Panc1 (cell line): ENCODE measurements around the gene C11orf52. TPM values are rescaled to one million over a fixed set of nuclear protein-coding genes. Genes with fewer than 3 reads are reported as not detected.

Source experiments
- ATAC-seq: fragments of 200-7000 bp; cut with Tn5 transposase; 2 replicates; pipeline ENCODE4 v1.9.1; 2020; ENCODE audit warnings: mild to moderate bottlenecking, moderate library complexity
- BruUV-seq: library from RNA; stranded (reverse); fragments of 400-500 nt; replicated peaks from 2 replicates; lab custom pipeline; 2021; lab: Mats Ljungman, UMichigan
- CTCF ChIA-PET: fragments of 300-600 bp; sonication (Branson Sonifier 250); formaldehyde crosslinking; loops from one replicate; lab custom pipeline; 2022; ENCODE audit warnings: antibody characterized with exemption; lab: Charles Lee
- POLR2A ChIA-PET: fragments of 300-600 bp; sonication (Branson Sonifier 250); formaldehyde crosslinking; loops from one replicate; lab custom pipeline; 2022; ENCODE audit warnings: antibody characterized with exemption; lab: Charles Lee
- DNase-seq: peaks from one replicate; pipeline ENCODE4 v3.0.0-alpha.2; 2010; ENCODE audit warnings: low read depth, low spot score
- H3K27ac ChIP-seq: 2 replicates; pipeline ENCODE4 v1.5.1; 2011; ENCODE audit warnings: mild to moderate bottlenecking, low read length, inconsistent platforms
- H3K27me3 ChIP-seq: fragments of 200-500 bp; sonication (Bioruptor generic); 2 replicates; pipeline ENCODE4 v1.6.0; 2014; ENCODE audit warnings: low read length, inconsistent platforms; ENCODE audit not compliant: control insufficient read depth, insufficient read depth
- H3K36me3 ChIP-seq: fragments of 200-500 bp; sonication (Bioruptor generic); 2 replicates; pipeline ENCODE4 v1.5.1; 2014; ENCODE audit warnings: inconsistent platforms, mild to moderate bottlenecking, low read length, moderate library complexity; ENCODE audit not compliant: control insufficient read depth, insufficient read depth
- H3K4me1 ChIP-seq: 2 replicates; pipeline ENCODE4 v1.5.1; 2011; ENCODE audit warnings: inconsistent platforms, mild to moderate bottlenecking, low read length, moderate library complexity; ENCODE audit not compliant: control insufficient read depth, insufficient read depth
- H3K4me3 ChIP-seq, 2 experiments: 2 replicates each; pipeline ENCODE4 v1.5.1; 2011 to 2012; ENCODE audit warnings: low read depth in 2 of 2, low read length in 2 of 2, mild to moderate bottlenecking in 2 of 2, inconsistent platforms in 1 of 2, moderate library complexity in 1 of 2
- H3K9me3 ChIP-seq: fragments of 200-500 bp; sonication (Bioruptor generic); 2 replicates; pipeline ENCODE4 v1.5.1; 2014; ENCODE audit warnings: low read depth, mild to moderate bottlenecking, inconsistent platforms, low read length, moderate library complexity; ENCODE audit not compliant: control insufficient read depth, insufficient read depth
- CTCF ChIP-seq: fragments of 450-650 bp; IDR thresholded peaks from 2 replicates; pipeline ENCODE4 v1.5.1; 2017; ENCODE audit warnings: mild to moderate bottlenecking
- POLR2AphosphoS5 ChIP-seq: IDR thresholded peaks from 2 replicates; pipeline ENCODE4 v1.6.1; 2012; ENCODE audit warnings: mild to moderate bottlenecking, low read depth, low read length, moderate library complexity
- REST ChIP-seq, 2 experiments: IDR thresholded peaks; 2 replicates each; pipeline ENCODE4 v1.6.1; 2011 to 2012; ENCODE audit warnings: low read depth in 2 of 2, control low read depth in 1 of 2, low read length in 1 of 2, mild to moderate bottlenecking in 1 of 2, moderate library complexity in 1 of 2; ENCODE audit not compliant: insufficient read depth in 1 of 2
- SIN3A ChIP-seq: IDR thresholded peaks from 2 replicates; pipeline ENCODE4 v1.6.1; 2012; ENCODE audit warnings: low read depth, mild to moderate bottlenecking, low read length, moderate library complexity, borderline replicate concordance; ENCODE audit not compliant: insufficient read depth
- TCF7L2 ChIP-seq: IDR thresholded peaks from 2 replicates; pipeline ENCODE4 v1.6.1; 2011; ENCODE audit warnings: mild to moderate bottlenecking, low read depth, low read length, inconsistent platforms
- in situ Hi-C: cut with HindIII; loops from 2 replicates; pipeline ENCODE4 v1.10.0; 2016; ENCODE audit warnings: low sequenced_read_pairs, low pct_unique_long_range_greater_than_20kb
- intact Hi-C: fragments of 100-400 bp; cut with micrococcal nuclease; formaldehyde crosslinking; loops from one replicate; pipeline ENCODE4 v1.10.0; 2022; ENCODE audit not compliant: unreplicated experiment
- total RNA-seq: library from RNA; stranded (reverse); gene quantifications from one replicate; pipeline ENCODE4 v1.2.1, GENCODE V29; 2021; ENCODE audit not compliant: unreplicated experiment

Gene C11orf52
- total RNA-seq, 1 experiment from 2014 or later = not detected

- Histone ChIP-seq H3K4me1 (peaks cover 15% of the 10 kb centered on the region; the same call in 1 of the 2 replicates), H3K9me3 (no peaks in the 10 kb centered on the region), H3K4me3 (peak overlapping the region in 1 of 2 experiments; percentile 67; a peak in 3 of 4 replicates), H3K36me3 (no peaks in the 10 kb centered on the region), H3K27me3 (no peaks in the 10 kb centered on the region), H3K27ac (peak overlapping the region; percentile 96)
- ChIA-PET CTCF (no interaction called here), POLR2A (no interaction called here)
- TF ChIP-seq TCF7L2 (no peak), POLR2AphosphoS5 (no peak), REST (IDR thresholded peaks at IDR 0.05; ENCODE audit: insufficient read depth in 1 of 2, low read depth in 2 of 2, low read length in 1 of 2) (no peak), CTCF (no peak), SIN3A (no peak)
- intact Hi-C loops = no loop called here
- DNase-seq (no peak), ATAC-seq (no peak)
- in situ Hi-C loops = no loop called here
- BruUV-seq = no TSS peak
Measured at GRCh38 chr11:111925953-111926352, 7.2 kb downstream of the C11orf52 start.

- ChIA-PET POLR2A (interaction anchor here (0.6 to 1.2 kb wide), 9 partner anchors 9 to 237 kb away, joined by 3 to 6 read pairs (median 3); partner anchors contain the start of genes ALG9 and IL18), CTCF (interaction anchor here (0.5 to 1.0 kb wide), 3 partner anchors 55 to 221 kb away, joined by 3 to 7 read pairs (median 6); no protein-coding TSS in a partner anchor)
- Histone ChIP-seq H3K4me1 (peaks cover 15% of the 10 kb centered on the region; the same call in 1 of the 2 replicates), H3K27me3 (no peaks in the 10 kb centered on the region), H3K27ac (peak overlapping the region; percentile 96), H3K9me3 (no peaks in the 10 kb centered on the region), H3K36me3 (no peaks in the 10 kb centered on the region), H3K4me3 (peak overlapping the region; percentile 57 to 81)
- no TSS peak for BruUV-seq
- TF ChIP-seq TCF7L2 (no peak), SIN3A (peak; percentile 87; the same call in 1 of the 2 replicates), POLR2AphosphoS5 (peak; percentile 94)
- in situ Hi-C loops = no loop called here
- peak; percentile 98 for ATAC-seq
- intact Hi-C loops = no loop called here
- peak; percentile 87 for DNase-seq
Measured at GRCh38 chr11:111926505-111927391, 8.0 kb downstream of the C11orf52 start.
